Effector memory CD8-positive, alpha-beta T cell (primary cell): ENCODE measurements around the gene AP5S1.

Experiments
- ATAC-seq: fragments of 150-1000 bp; cut with Tn5 transposase; replicated peaks from 2 replicates; pipeline ENCODE4 v1.10.0; 2021; ENCODE audit warnings: mild to moderate bottlenecking, moderate library complexity
- DNase-seq, 3 experiments: peaks; one replicate each; pipeline ENCODE4 v3.0.0; 2021
- H3K27ac Mint-ChIP-seq, 2 donors: one replicate each; pipeline ENCODE4 v1.8.0; 2022; ENCODE audit warnings: mild to moderate bottlenecking in 2 of 2, mixed read lengths in 2 of 2, moderate library complexity in 2 of 2
- H3K27me3 Mint-ChIP-seq, 2 donors: one replicate each; pipeline ENCODE4 v1.8.0; 2022; ENCODE audit warnings: mixed read lengths in 2 of 2
- H3K36me3 Mint-ChIP-seq: one replicate; pipeline ENCODE4 v1.8.0; 2022; ENCODE audit warnings: mild to moderate bottlenecking, moderate library complexity, mixed read lengths; ENCODE audit not compliant: insufficient read depth
- H3K4me1 Mint-ChIP-seq, 2 donors: one replicate each; pipeline ENCODE4 v1.8.0; 2022; ENCODE audit warnings: low read depth in 2 of 2, mixed read lengths in 2 of 2
- H3K4me3 Mint-ChIP-seq, 2 donors: one replicate each; pipeline ENCODE4 v1.8.0; 2022; ENCODE audit warnings: mild to moderate bottlenecking in 2 of 2, mixed read lengths in 2 of 2, moderate library complexity in 2 of 2
- H3K9me3 Mint-ChIP-seq, 2 donors: one replicate each; pipeline ENCODE4 v1.8.0; 2022; ENCODE audit warnings: mixed read lengths in 2 of 2

Gene AP5S1

DNA sequence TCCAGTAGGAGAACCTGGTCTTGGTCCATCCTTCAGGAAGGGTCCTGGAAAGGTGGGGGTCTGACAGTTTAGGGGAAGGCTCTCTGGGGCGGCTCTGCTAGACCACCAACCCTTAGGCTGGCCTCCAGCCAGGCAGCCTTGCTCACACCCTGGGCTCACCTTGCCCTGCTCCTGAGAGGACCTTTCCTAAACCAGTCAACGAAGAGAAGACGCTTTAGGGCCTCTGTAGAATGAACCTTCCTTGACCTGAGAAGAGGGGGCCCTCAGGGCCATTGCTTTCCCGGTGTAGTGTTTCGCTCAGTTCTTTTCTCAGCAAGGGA is 23.2 kb upstream of the AP5S1 start:
- Mint-ChIP-seq H3K36me3 (peaks cover 67% of the 10 kb centered on the region), H3K27me3 (no peaks in the 10 kb centered on the region), H3K27ac (peak overlapping the region; percentile 94 to 96), H3K4me3 (peak overlapping the region; percentile 99 to 100), H3K4me1 (peaks cover 44 to 46% of the 10 kb centered on the region in 2 donors), H3K9me3 (no peaks in the 10 kb centered on the region)
- DNase-seq (no peak), ATAC-seq (no peak)

DNA sequence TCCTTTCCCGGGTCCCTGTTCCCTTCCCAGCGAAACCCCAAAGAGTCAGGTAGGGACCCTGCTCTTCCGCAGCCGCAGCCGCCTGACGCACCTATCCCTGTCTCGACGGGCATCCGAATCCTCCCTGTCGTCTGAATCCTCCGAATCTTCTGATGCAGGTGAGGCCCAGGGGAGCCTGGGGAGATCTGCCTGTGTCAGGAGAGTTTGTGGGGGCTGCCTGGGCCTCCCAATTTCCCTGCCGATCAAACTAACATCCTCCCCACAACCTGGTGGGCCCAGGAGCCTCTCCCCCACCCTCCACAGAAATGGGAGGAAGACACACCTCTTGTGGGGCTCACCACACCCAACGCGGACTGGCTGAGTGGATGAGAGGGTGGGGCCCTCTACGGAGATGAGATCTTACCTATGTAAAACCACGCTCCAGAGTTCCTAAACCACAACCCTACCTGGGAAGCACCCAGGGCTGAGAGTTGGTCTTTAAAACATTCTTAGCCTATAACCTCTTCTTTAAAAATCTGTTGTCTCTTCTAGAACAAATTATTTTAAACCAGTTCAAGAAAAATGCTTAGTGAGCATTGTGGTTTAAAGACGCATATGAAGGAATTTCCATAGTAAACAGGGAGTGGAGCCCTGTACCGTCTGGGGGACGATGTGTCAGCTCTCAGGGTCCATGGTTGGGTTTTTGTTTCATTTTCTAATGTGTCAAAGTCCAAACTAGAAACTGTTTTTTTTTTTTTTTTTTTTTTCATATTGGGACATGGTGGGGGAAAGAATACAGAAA is 22.6 kb upstream of the AP5S1 start:
- Mint-ChIP-seq H3K36me3 (peaks cover 73% of the 10 kb centered on the region), H3K4me1 (peaks cover 49 to 51% of the 10 kb centered on the region in 2 donors), H3K4me3 (peak overlapping the region; percentile 99 to 100), H3K27ac (peak overlapping the region; percentile 94 to 96), H3K27me3 (no peaks in the 10 kb centered on the region), H3K9me3 (no peaks in the 10 kb centered on the region)
- no peak for ATAC-seq
- DNase-seq: no peak

DNA sequence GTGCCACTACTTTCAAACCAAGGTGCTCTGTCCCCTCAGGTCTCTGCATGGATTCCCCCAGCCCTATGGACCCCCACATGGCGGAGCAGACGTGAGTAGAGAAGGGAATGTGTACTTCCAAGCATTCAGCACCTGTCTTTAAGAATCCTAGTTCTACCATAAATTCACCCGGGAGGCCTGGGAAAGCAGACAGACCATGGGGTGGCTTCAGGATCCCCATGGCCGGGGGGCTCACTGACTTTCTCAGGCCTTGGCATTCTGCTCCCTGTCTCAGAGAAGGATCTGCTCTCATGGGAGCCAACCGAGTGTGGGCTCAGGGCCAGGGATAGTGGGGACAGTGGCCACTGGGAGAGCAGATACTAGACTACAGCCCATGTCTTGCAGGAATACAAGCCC is 22.0 kb upstream of the AP5S1 start:
- H3K4me1 Mint-ChIP-seq: peaks cover 53 to 56% of the 10 kb centered on the region in 2 donors

DNA sequence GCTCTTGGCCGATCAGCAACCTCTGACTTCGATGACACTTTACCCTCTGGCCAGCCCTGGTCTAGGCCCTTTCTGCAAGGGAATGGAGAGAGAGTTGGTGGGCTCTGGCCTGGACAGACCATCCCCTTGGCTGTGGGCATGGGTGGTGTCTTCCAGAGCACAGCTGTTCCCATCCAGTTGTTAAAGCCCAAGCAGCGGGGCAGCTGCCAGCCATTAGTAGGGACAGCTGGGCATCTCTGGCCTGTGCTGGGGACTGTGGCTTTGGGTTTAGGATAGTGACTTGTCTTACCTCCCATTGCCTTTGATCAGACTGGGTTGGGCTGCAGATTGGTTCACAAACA is 21.5 kb upstream of the AP5S1 start:
- Mint-ChIP-seq H3K36me3 (peaks cover 84% of the 10 kb centered on the region), H3K4me1 (peaks cover 58 to 62% of the 10 kb centered on the region in 2 donors), H3K27ac (peak overlapping the region; percentile 94 to 96), H3K4me3 (peak overlapping the region; percentile 99 to 100), H3K9me3 (no peaks in the 10 kb centered on the region), H3K27me3 (no peaks in the 10 kb centered on the region)
- ATAC-seq: peak; percentile 7
- DNase-seq: no peak

More for the DNA sequence above, 22.0 kb upstream of the AP5S1 start:
- ATAC-seq: no peak
- Mint-ChIP-seq H3K36me3 (peaks cover 79% of the 10 kb centered on the region), H3K4me3 (peak overlapping the region; percentile 99 to 100), H3K9me3 (no peaks in the 10 kb centered on the region), H3K27ac (peak overlapping the region; percentile 94 to 96), H3K27me3 (no peaks in the 10 kb centered on the region)
- DNase-seq: no peak

DNA sequence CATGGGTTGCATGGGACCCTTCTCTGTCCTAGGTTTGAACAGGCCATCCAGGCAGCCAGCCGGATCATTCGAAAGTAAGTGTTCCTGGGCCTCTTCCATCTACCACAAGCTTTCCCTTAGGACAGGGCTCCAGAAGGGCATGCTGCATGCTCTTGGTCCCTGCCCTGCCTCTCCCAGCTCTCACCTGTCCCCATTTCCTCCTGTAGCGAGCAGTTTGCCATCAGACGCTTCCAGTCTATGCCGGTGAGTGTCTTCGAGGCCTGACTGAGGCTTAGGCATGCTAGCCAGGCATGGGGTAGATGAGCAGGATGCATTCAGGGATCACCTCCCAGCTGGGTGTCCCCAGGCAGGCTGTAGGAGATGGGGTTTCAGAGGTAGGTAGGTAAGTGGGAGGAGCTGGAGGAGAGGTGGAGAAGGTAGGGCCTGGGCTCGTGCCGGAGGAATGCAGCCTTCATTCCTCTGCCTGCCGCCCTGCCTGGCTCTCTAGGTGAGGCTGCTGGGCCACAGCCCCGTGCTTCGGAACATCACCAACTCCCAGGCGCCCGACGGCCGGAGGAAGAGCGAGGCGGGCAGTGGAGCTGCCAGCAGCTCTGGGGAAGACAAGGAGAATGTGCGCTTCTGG is 20.0 kb upstream of the AP5S1 start:
- H3K4me3 Mint-ChIP-seq: peak overlapping the region; percentile 99 to 100
- no peaks in the 10 kb centered on the region for H3K9me3 Mint-ChIP-seq
- H3K27me3 Mint-ChIP-seq: no peaks in the 10 kb centered on the region
- peak overlapping the region; percentile 82 to 96 for H3K27ac Mint-ChIP-seq
- peaks cover 64 to 70% of the 10 kb centered on the region in 2 donors for H3K4me1 Mint-ChIP-seq
- ATAC-seq: no peak
- H3K36me3 Mint-ChIP-seq: peaks cover 86% of the 10 kb centered on the region
- DNase-seq: no peak

DNA sequence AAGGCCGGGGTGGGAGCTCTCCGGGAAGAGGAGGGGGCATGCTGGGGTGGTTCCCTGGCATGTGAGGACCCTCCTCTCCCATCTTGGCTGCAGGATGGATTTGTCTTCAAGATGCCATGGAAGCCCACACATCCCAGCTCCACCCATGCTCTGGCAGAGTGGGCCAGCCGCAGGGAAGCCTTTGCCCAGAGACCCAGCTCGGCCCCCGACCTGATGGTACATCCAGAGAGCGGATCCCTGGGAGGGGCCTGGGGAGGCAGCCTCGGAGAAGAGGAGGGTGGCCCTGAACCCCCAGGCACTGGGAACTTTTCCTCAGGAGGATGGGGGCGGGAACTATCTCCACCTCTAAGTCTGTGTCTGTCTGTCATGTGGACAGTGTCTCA is 19.5 kb upstream of the AP5S1 start:
- Mint-ChIP-seq H3K4me1 (peaks cover 64 to 71% of the 10 kb centered on the region in 2 donors), H3K27ac (peak overlapping the region; percentile 82 to 96), H3K36me3 (peaks cover 86% of the 10 kb centered on the region), H3K9me3 (no peaks in the 10 kb centered on the region), H3K4me3 (peak overlapping the region in 1 of 2 donors; percentile 99), H3K27me3 (no peaks in the 10 kb centered on the region)
- no peak for DNase-seq
- no peak for ATAC-seq

DNA sequence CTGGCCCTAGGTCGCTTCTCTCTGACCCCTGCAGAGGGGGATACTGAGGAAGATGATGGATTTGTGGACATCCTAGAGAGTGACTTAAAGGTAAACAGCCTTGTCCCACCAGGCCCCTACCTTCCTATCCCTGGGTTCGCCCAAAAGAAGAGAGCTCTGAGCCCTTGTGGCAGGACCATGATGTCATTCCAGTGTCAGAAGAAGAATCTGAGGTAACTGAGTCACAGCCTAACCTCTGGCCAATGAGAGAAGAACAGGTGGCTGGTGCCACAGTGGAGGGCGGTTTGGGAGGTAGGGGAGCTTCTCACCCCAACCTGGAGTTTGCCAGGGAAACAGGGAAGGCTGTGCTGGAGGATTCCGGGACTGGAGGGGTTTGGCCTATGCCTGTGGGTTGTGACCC is 19.0 kb upstream of the AP5S1 start:
- H3K4me1 Mint-ChIP-seq: peaks cover 66 to 71% of the 10 kb centered on the region in 2 donors

DNA sequence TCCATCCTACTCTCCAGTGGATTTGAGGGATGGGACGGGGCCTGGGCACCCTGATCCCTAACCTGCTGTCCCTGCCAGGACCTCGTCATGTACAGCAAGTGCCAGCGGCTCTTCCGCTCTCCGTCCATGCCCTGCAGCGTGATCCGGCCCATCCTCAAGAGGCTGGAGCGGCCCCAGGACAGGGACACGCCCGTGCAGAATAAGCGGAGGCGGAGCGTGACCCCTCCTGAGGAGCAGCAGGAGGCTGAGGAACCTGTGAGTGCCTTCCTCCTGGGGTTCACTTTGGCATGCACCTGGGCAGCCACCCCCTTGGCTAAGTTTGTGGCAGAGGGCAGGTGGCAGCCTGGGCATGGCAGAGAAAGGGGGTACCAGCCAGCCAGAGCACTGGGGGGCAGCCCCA is 18.5 kb upstream of the AP5S1 start:
- peak overlapping the region; percentile 82 to 96 for H3K27ac Mint-ChIP-seq
- ATAC-seq (no peak), DNase-seq (no peak)
- no peak overlapping the region for H3K4me3 Mint-ChIP-seq
- no peaks in the 10 kb centered on the region for H3K27me3 Mint-ChIP-seq
- no peaks in the 10 kb centered on the region for H3K9me3 Mint-ChIP-seq
- peaks cover 87% of the 10 kb centered on the region for H3K36me3 Mint-ChIP-seq
- H3K4me1 Mint-ChIP-seq: peaks cover 70 to 73% of the 10 kb centered on the region in 2 donors

More for the DNA sequence above, 19.0 kb upstream of the AP5S1 start:
- Mint-ChIP-seq H3K27me3 (no peaks in the 10 kb centered on the region), H3K4me3 (peak overlapping the region in 1 of 2 donors; percentile 99), H3K9me3 (no peaks in the 10 kb centered on the region), H3K36me3 (peaks cover 86% of the 10 kb centered on the region), H3K27ac (peak overlapping the region; percentile 82 to 96)
- ATAC-seq: no peak
- no peak for DNase-seq

DNA sequence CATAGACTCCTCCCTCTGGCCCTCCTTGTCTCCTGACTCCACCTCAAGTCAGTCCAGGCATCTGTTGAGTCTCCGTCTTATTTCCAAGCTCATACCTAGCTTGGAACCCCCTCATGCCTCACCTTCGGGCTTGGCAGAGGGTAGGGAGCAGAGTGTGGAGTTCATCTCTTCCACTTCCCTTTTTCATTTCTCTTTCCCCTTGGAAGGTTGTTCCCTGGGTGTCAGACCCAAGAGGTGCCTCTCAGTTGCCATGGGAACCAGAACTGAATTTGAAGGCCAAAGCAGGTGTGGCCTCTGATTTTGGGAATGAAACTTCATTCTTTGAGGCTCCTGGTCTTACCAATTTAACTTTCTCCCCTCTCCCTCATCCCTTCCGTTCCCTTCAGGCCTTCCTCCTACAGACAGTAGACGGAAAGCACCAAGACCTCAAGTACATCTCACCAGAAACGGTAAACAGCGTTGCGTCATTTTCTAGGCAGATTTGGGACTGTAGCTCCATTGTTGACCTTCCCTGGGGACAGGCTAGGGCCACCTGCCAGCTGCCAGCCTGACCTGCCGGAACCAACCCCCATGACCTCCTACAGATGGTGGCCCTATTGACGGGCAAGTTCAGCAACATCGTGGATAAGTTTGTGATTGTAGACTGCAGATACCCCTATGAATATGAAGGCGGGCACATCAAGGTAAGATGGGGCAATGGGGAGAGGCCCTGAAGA is 17.7 kb upstream of the AP5S1 start:
- Mint-ChIP-seq H3K27ac (peak overlapping the region; percentile 95 to 96), H3K27me3 (no peaks in the 10 kb centered on the region)
- no peak for ATAC-seq

DNA sequence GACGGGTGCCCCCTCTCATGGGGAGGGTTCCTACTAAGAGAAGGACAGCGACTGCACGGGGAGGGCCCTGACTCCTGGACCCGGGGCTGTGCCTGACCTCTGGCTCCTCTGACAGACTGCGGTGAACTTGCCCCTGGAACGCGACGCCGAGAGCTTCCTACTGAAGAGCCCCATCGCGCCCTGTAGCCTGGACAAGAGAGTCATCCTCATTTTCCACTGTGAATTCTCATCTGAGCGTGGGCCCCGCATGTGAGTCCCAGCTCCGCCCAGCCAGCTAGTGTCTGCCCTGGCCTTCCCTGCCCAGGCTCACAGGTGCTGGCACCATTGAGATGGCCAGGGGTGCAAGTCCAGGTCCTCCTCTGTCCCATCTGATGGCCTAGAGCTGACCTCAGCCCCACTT is 17.1 kb upstream of the AP5S1 start:
- peaks cover 68 to 69% of the 10 kb centered on the region in 2 donors for H3K4me1 Mint-ChIP-seq
- no peaks in the 10 kb centered on the region for H3K27me3 Mint-ChIP-seq
- ATAC-seq (no peak), DNase-seq (no peak)
- H3K27ac Mint-ChIP-seq: peak overlapping the region; percentile 95 to 96
- H3K4me3 Mint-ChIP-seq: no peak overlapping the region
- H3K9me3 Mint-ChIP-seq: no peaks in the 10 kb centered on the region
- peaks cover 77% of the 10 kb centered on the region for H3K36me3 Mint-ChIP-seq

More for the DNA sequence above, 17.7 kb upstream of the AP5S1 start:
- H3K4me3 Mint-ChIP-seq: peak overlapping the region; percentile 42 to 49
- no peaks in the 10 kb centered on the region for H3K9me3 Mint-ChIP-seq
- peaks cover 83% of the 10 kb centered on the region for H3K36me3 Mint-ChIP-seq
- DNase-seq: no peak
- H3K4me1 Mint-ChIP-seq: peaks cover 73 to 74% of the 10 kb centered on the region in 2 donors

DNA sequence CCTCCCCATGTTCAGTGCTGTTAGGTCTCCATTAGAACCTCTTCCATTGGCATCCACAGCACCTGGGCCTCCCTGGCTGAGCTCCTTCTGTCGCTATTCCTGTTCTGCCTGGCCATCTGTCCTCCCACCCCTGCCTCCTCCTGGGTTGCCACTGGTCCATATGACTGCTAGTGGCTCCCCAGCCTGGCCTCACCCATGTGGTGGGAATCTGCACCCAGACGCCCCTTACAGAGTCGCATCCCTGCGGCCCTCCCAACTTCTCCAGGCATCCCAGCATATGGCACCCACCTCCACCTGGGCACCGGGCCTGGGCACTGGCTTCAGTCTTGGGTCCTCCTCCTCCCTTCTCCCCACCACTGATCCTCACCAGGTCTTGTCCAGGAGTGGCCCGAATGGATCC is 16.5 kb upstream of the AP5S1 start:
- Mint-ChIP-seq H3K36me3 (peaks cover 71% of the 10 kb centered on the region), H3K4me3 (peak overlapping the region in 1 of 2 donors; percentile 57), H3K9me3 (no peaks in the 10 kb centered on the region), H3K27me3 (no peaks in the 10 kb centered on the region), H3K27ac (peak overlapping the region; percentile 91 to 96), H3K4me1 (peaks cover 62 to 65% of the 10 kb centered on the region in 2 donors)
- DNase-seq (no peak), ATAC-seq (no peak)

DNA sequence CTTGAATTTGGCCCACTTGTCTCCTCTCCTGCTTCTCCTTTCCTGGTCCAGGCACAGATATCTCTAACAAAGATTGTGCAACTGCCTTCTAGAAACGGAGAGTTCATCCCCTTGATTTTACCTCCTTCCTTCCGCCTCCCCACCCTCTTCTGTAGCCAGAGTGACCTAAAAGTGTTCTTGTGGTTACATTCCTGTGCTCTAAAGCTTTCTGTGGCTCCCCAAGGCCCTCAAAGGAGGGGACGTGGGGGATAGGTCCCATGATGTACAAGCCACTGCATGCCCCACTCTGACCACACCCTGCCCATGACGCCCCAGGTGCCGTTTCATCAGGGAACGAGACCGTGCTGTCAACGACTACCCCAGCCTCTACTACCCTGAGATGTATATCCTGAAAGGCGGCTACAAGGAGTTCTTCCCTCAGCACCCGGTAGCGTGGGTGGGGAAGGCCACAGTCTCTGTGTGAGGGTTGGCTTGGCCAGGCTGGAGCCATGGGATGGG is 16.0 kb upstream of the AP5S1 start:
- Mint-ChIP-seq H3K4me1 (peaks cover 59 to 60% of the 10 kb centered on the region in 2 donors), H3K36me3 (peaks cover 67% of the 10 kb centered on the region), H3K4me3 (peak overlapping the region in 1 of 2 donors; percentile 57), H3K27me3 (no peaks in the 10 kb centered on the region), H3K9me3 (no peaks in the 10 kb centered on the region), H3K27ac (peak overlapping the region; percentile 91 to 96)
- DNase-seq (no peak), ATAC-seq (peak; percentile 39)

DNA sequence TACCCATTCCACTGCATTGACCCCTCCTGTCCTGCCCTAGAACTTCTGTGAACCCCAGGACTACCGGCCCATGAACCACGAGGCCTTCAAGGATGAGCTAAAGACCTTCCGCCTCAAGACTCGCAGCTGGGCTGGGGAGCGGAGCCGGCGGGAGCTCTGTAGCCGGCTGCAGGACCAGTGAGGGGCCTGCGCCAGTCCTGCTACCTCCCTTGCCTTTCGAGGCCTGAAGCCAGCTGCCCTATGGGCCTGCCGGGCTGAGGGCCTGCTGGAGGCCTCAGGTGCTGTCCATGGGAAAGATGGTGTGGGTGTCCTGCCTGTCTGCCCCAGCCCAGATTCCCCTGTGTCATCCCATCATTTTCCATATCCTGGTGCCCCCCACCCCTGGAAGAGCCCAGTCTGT is 15.6 kb upstream of the AP5S1 start:
- Mint-ChIP-seq H3K36me3 (peaks cover 62% of the 10 kb centered on the region), H3K9me3 (no peaks in the 10 kb centered on the region), H3K4me1 (peaks cover 55 to 56% of the 10 kb centered on the region in 2 donors), H3K27me3 (no peaks in the 10 kb centered on the region), H3K4me3 (no peak overlapping the region), H3K27ac (peak overlapping the region; percentile 46 to 70)
- DNase-seq (no peak), ATAC-seq (no peak)
